HG03060 (cell line): ENCODE data around the gene C6orf47.

Experiments used
- ATAC-seq: cut with Tn5 transposase; IDR thresholded peaks from one replicate; pipeline ENCODE4 v1.9.1; 2021; ENCODE audit warnings: low read depth, moderate number of reproducible peaks; ENCODE audit not compliant: unreplicated experiment

Gene C6orf47

GRCh38 chr6:31661262-31662123, 915 bp upstream of the C6orf47 start:
- no peak for ATAC-seq

GRCh38 chr6:31659649-31660380, 763 bp downstream of the C6orf47 start:
- ATAC-seq = no peak

- ATAC-seq = no peak
Measured at GRCh38 chr6:31658983-31659648, 1.5 kb downstream of the C6orf47 start.

GRCh38 chr6:31658158-31658688, 2.4 kb downstream of the C6orf47 start:
- ATAC-seq = no peak

- no peak for ATAC-seq
Measured at GRCh38 chr6:31657406-31658157, 3.0 kb downstream of the C6orf47 start.

GRCh38 chr6:31655349-31656237, 5.0 kb downstream of the C6orf47 start, which contains the start of gene APOM:
TSS of gene APOM (plus strand) at chr6:31655894. CDS start at chr6:31655967, 73 bp downstream.
- ATAC-seq = no peak

GRCh38 chr6:31654574-31655348, 5.8 kb downstream of the C6orf47 start:
- no peak for ATAC-seq

GRCh38 chr6:31652925-31653724, 7.5 kb downstream of the C6orf47 start:
- ATAC-seq = peak; percentile 37

GRCh38 chr6:31651602-31652191, 8.9 kb downstream of the C6orf47 start:
- peak; percentile 17 for ATAC-seq

GRCh38 chr6:31645325-31645724, 15.3 kb downstream of the C6orf47 start:
- no peak for ATAC-seq

- no peak for ATAC-seq
Measured at GRCh38 chr6:31643818-31644454, 16.6 kb downstream of the C6orf47 start.

- ATAC-seq = no peak
Measured at GRCh38 chr6:31642798-31643570, 17.6 kb downstream of the C6orf47 start.

GRCh38 chr6:31641370-31641769, 19.2 kb downstream of the C6orf47 start:
- ATAC-seq = no peak

GRCh38 chr6:31640612-31641011, 20.0 kb downstream of the C6orf47 start:
- no peak for ATAC-seq

GRCh38 chr6:31639449-31639861, 21.1 kb downstream of the C6orf47 start:
- no peak for ATAC-seq

GRCh38 chr6:31639043-31639442, 21.5 kb downstream of the C6orf47 start:
- no peak for ATAC-seq
